Mucosa of stomach (tissue), 1 donor: ENCODE data around the gene TSPAN10.
"Not testable (repeated sequence)": the region's sequence is repeated elsewhere in the genome, so short reads cannot be mapped to it uniquely, and the experiment has no call there.

Source experiments
- H3K27me3 ChIP-seq: one replicate; pipeline ENCODE4 v1.7.0; 2013; ENCODE audit warnings: mild to moderate bottlenecking, low read length; ENCODE audit not compliant: control insufficient read depth, insufficient read depth
- H3K36me3 ChIP-seq: one replicate; pipeline ENCODE4 v1.7.0; 2013; ENCODE audit warnings: low read length; ENCODE audit not compliant: control insufficient read depth, insufficient read depth
- H3K4me1 ChIP-seq: one replicate; pipeline ENCODE4 v1.7.0; 2013; ENCODE audit warnings: mild to moderate bottlenecking, low read length; ENCODE audit not compliant: control insufficient read depth, insufficient read depth
- H3K4me3 ChIP-seq: one replicate; pipeline ENCODE4 v1.7.0; 2013; ENCODE audit warnings: low read length
- H3K9ac ChIP-seq: one replicate; pipeline ENCODE4 v1.7.0; 2013; ENCODE audit warnings: mild to moderate bottlenecking, low read length, moderate library complexity
- H3K9me3 ChIP-seq: one replicate; pipeline ENCODE4 v1.7.0; 2013; ENCODE audit warnings: mild to moderate bottlenecking, low read length, moderate library complexity; ENCODE audit not compliant: control insufficient read depth
- donor health status: Pancreatic carcinoma.

The TSPAN10 gene

DNA sequence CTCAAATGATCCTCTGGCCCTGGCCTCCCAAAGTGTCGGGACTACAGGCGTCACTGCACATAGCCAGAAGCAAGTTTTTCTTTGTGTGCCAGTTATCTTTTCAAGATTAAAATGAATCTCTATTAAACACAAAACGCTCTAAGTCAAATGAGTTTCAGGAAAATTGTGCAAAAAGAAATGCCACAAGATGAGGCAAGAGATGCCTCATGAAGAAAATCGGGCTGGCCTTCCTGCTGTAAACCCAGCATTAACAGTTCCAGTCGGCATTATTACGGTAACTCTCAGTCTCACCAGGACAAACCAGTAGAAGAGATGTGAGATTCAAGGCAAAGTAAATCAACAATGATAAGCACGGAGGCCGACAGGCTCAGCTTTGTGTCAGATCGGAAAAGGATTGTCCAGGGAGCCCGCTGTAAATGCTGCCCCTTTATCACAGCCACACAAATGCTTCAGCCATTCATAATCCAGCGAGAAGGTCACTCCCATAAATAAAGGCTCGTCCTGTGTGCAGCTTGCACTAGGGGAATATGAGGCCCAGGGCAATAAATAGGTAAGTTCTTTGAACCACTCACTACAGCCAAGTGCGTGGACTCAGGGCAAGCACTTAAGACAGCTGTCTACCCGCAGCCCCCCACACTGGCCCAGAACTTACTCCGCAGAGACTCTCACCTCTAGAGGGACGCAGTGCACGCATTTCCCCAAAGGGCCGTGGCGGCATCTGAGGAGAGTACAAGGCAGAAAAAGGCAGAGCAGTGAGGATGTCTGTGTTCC is 27.3 kb upstream of the TSPAN10 start:
- Histone ChIP-seq H3K4me1 (no peaks in the 10 kb centered on the region), H3K9me3 (no peaks in the 10 kb centered on the region), H3K9ac (no peak overlapping the region), H3K36me3 (peaks cover 15% of the 10 kb centered on the region), H3K27me3 (no peaks in the 10 kb centered on the region), H3K4me3 (no peak overlapping the region)

- Histone ChIP-seq H3K9me3 (no peaks in the 10 kb centered on the region), H3K4me3 (no peak overlapping the region), H3K27me3 (no peaks in the 10 kb centered on the region), H3K36me3 (peaks cover 11% of the 10 kb centered on the region), H3K9ac (no peak overlapping the region), H3K4me1 (no peaks in the 10 kb centered on the region)
Observed at GRCh38 chr17:81612172-81612970, 24.6 kb upstream of the TSPAN10 start.

GRCh38 chr17:81615401-81615930 is 21.5 kb upstream of the TSPAN10 start:
- Histone ChIP-seq H3K9me3 (no peaks in the 10 kb centered on the region), H3K4me3 (no peak overlapping the region), H3K36me3 (peaks cover 5% of the 10 kb centered on the region), H3K4me1 (no peaks in the 10 kb centered on the region), H3K9ac (no peak overlapping the region), H3K27me3 (no peaks in the 10 kb centered on the region)

DNA sequence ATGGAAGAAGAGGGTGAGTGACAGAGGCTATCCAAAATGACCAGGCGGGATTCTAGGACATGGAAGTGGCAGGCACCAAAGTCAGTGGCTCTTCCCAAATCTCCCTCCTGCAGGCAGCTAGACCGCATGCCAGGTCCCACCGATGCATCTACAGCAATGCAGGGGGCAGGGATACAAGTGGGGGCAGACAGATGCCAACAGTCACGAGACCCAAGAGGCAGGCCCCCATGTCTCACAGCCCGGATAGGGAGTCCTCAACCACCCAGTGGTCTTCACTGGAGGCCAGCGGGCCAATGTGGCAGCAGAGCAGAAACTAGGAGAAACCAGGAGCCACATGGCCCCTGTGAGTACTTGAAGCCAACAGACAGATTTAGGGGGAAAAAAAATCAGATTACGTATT is 20.1 kb upstream of the TSPAN10 start:
- no peak overlapping the region for H3K9ac ChIP-seq
- H3K27me3 ChIP-seq: no peaks in the 10 kb centered on the region
- no peaks in the 10 kb centered on the region for H3K4me1 ChIP-seq
- H3K36me3 ChIP-seq: peaks cover 5% of the 10 kb centered on the region
- H3K9me3 ChIP-seq: no peaks in the 10 kb centered on the region
- H3K4me3 ChIP-seq: no peak overlapping the region

GRCh38 chr17:81618307-81618706 is 18.7 kb upstream of the TSPAN10 start:
- not testable (repeated sequence) for H3K27me3 ChIP-seq, H3K4me3 ChIP-seq, H3K4me1 ChIP-seq, H3K9ac ChIP-seq, H3K36me3 ChIP-seq, H3K9me3 ChIP-seq

DNA sequence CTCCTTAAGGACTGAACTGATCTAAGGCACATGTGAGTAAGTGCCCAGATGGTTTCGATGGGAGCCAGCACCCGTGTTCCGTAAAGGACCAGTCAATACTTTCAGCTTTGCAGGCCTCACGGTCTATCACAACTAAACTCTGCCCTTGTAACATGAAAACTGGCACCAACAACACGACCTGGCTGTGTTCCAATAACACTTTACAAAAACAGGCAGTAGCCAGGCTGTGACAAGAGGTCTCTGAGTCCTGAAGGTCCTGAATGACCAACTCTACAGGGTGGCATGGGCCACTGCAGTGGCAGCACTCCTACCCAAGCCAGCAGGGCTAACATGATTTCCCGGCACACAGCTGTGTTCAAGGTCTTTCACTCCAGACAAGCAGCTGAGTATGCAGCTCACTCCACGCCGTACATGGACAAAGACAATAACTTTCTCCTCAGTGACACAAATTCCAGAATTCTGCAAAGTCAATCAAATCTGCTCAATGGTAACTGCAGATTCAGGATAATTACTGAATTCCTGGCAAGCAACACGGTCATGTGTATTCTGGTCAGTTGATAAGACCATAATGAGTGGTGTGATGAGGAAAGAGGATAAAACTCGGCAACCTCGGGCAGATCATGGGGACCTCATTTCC is 15.4 kb upstream of the TSPAN10 start:
- peaks cover 10% of the 10 kb centered on the region for H3K36me3 ChIP-seq
- no peaks in the 10 kb centered on the region for H3K4me1 ChIP-seq
- no peaks in the 10 kb centered on the region for H3K27me3 ChIP-seq
- no peaks in the 10 kb centered on the region for H3K9me3 ChIP-seq
- no peak overlapping the region for H3K9ac ChIP-seq
- H3K4me3 ChIP-seq: no peak overlapping the region

GRCh38 chr17:81630274-81630673 is 6.7 kb upstream of the TSPAN10 start:
- H3K27me3 ChIP-seq: no peaks in the 10 kb centered on the region
- no peaks in the 10 kb centered on the region for H3K9me3 ChIP-seq
- peaks cover 2% of the 10 kb centered on the region for H3K4me1 ChIP-seq
- H3K4me3 ChIP-seq: no peak overlapping the region
- H3K9ac ChIP-seq: no peak overlapping the region
- peaks cover 7% of the 10 kb centered on the region for H3K36me3 ChIP-seq

- H3K27me3 ChIP-seq: no peaks in the 10 kb centered on the region
- H3K36me3 ChIP-seq: peaks cover 5% of the 10 kb centered on the region
- peaks cover 10% of the 10 kb centered on the region for H3K4me1 ChIP-seq
- H3K9ac ChIP-seq: no peak overlapping the region
- no peak overlapping the region for H3K4me3 ChIP-seq
- H3K9me3 ChIP-seq: no peaks in the 10 kb centered on the region
Observed at GRCh38 chr17:81631482-81631881, 5.5 kb upstream of the TSPAN10 start.

DNA sequence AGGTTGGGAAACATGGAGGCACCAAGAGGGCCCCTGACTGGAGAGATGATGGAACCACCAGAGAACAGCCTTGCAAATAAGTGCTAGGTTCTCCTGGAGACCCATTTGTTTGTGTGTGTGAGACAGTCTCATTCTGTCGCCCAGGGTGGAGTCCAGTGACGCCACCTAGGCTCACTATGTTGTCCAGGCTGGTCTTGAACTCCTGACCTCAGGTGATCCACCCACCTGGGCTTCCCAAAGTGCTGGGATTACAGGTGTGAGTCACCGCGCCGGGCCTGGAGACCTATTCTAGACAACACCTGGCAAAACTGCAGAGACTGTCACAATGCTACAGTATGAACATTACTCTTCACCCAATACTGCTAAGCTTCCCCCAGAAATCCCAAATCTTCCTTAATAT is 1.6 kb upstream of the TSPAN10 start:
- Histone ChIP-seq H3K36me3 (no peaks in the 10 kb centered on the region), H3K27me3 (no peaks in the 10 kb centered on the region), H3K4me3 (peak overlapping the region; percentile 28), H3K4me1 (peaks cover 10% of the 10 kb centered on the region), H3K9ac (peak overlapping the region; percentile 82), H3K9me3 (no peaks in the 10 kb centered on the region)

GRCh38 chr17:81635973-81636504 is 957 bp upstream of the TSPAN10 start:
- peaks cover 10% of the 10 kb centered on the region for H3K4me1 ChIP-seq
- H3K36me3 ChIP-seq: no peaks in the 10 kb centered on the region
- H3K9me3 ChIP-seq: no peaks in the 10 kb centered on the region
- peak overlapping the region; percentile 82 for H3K9ac ChIP-seq
- H3K27me3 ChIP-seq: no peaks in the 10 kb centered on the region
- peak overlapping the region; percentile 28 for H3K4me3 ChIP-seq

- Histone ChIP-seq H3K9ac (no peak overlapping the region), H3K4me3 (no peak overlapping the region), H3K27me3 (no peaks in the 10 kb centered on the region), H3K4me1 (peaks cover 10% of the 10 kb centered on the region), H3K36me3 (no peaks in the 10 kb centered on the region), H3K9me3 (no peaks in the 10 kb centered on the region)
Observed at GRCh38 chr17:81638683-81639082, 1.7 kb downstream of the TSPAN10 start.

DNA sequence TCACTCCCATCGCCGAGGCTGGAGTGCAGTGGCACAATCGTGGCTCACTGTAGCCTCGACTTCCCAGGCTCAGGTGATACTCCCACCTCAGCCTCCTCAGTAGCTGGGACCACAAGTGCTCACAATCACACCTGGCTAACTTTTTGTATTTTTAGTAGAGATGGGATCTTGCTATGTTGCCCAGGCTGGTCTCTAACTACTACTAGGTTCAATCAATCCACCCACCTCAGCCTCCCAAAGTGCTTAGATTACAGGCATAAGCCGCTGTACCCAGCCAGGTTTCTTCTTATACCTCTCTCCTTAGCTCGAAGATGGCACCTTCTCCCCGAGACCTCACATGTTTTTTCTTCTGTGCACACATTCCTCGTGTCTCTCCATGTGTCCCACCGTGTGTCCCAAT is 3.0 kb downstream of the TSPAN10 start:
- H3K4me3 ChIP-seq: no peak overlapping the region
- H3K4me1 ChIP-seq: peaks cover 10% of the 10 kb centered on the region
- H3K36me3 ChIP-seq: no peaks in the 10 kb centered on the region
- H3K9me3 ChIP-seq: no peaks in the 10 kb centered on the region
- H3K9ac ChIP-seq: no peak overlapping the region
- H3K27me3 ChIP-seq: no peaks in the 10 kb centered on the region
